GDM1 (cell line): ENCODE data around the gene SERPINA12.
"Not testable (repeated sequence)": the region's sequence is repeated elsewhere in the genome, so short reads cannot be mapped to it uniquely, and the experiment has no call there.

Source experiments
- DNase-seq: peaks from one replicate; lab custom pipeline; 2025; lab: John Stamatoyannopoulos, UW

Gene SERPINA12

GRCh38 chr14:94536836-94537235, 27.6 kb upstream of the SERPINA12 start:
- no peak for DNase-seq

DNA sequence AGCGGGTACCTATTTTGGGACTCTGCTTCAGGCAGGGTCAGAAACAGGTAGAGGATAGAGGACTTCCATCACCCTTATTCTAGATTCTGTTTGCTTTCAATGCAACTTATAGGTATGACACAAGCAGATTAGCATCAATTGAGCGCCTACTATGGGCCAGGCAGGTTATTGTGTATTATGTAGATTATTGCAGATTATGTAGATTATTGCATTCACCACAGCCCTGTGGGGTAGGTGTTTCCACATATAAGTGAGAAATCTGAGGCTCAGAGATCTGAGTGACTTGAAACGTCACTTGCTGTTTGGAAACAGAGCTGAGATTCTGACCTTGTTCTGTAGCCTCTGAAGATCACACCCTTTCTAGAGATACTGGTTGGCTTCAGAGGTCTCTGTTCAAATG, 26.2 kb upstream of the SERPINA12 start:
- DNase-seq = no peak

GRCh38 chr14:94532447-94532846, 23.2 kb upstream of the SERPINA12 start:
- no peak for DNase-seq

- DNase-seq = no peak
These were observed 21.9 kb upstream of the SERPINA12 start for GRCh38 chr14:94531187-94531586.

- DNase-seq = no peak
These were observed 14.8 kb upstream of the SERPINA12 start for GRCh38 chr14:94524093-94524492.

DNA sequence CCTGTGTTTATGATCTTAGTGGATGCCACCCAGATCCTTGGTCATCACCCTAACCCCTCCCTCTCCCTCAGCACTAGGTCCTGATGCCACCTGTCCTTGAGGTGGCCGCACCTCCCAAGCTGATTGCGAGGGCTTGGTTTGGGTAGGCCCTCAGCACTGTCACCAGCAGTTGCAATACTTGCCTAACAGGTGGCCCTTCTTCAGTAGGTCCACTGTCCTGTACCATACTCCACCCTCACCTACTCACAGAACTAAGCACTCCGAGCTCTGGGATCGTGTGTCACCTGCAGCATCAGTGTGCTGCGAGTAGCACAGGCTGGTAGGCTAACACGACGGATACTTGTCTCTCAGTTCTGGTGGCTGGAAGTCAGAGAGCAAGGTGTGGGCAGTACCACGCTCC, 14.0 kb upstream of the SERPINA12 start:
- DNase-seq = no peak

GRCh38 chr14:94522115-94522724, 13.0 kb upstream of the SERPINA12 start:
- DNase-seq = no peak

- no peak for DNase-seq
These were observed 12.3 kb upstream of the SERPINA12 start for GRCh38 chr14:94521375-94522114.

DNA sequence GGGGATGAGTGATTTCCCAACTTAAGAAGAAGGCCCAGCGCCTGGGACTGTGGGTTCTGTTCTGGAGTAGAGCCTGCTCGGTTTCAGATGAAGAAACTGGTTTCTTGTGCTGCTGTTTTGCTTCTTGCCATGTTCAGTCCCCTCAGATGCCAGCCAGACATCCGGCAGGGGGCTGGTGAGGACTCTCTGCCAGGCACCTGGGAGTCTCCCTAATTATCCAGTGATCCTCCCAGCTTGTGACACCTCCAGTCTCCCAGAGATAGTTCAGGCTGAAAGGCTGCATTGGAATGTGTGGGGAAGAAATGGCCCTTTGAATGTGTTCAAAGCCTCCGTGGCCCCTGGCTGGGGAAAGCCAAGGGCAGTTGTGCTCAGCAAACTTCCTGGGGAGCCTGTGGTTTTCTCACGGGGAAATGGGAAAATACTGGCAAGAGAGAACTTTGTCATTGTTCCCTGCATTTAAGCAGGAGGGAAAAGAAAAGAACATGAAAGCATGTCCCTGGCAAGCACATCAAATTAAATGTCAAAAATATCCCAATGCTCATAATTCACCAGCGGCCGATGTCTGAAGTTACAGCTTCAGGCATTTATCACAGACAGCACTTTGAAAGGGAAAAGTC, 8.5 kb upstream of the SERPINA12 start:
- no peak for DNase-seq

DNA sequence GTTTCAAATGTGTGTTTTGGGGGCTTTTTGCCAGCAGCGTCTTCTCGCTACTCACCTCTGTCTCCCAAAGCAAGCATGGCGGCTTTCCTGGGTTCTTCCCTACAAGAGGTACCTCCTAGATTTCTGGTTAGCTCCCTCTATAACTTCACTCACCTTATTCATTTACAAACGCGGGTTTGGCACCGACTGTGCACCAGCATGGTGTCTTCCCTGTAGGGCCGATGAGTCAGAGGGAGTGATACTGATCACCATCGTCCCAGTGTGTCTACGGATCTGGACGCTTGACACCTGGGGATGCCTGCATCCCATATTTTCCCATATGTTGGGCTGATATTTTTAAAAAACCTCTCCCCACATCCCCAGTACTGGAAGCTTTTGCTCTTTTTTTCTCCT, 8.0 kb upstream of the SERPINA12 start:
- DNase-seq = no peak

DNA sequence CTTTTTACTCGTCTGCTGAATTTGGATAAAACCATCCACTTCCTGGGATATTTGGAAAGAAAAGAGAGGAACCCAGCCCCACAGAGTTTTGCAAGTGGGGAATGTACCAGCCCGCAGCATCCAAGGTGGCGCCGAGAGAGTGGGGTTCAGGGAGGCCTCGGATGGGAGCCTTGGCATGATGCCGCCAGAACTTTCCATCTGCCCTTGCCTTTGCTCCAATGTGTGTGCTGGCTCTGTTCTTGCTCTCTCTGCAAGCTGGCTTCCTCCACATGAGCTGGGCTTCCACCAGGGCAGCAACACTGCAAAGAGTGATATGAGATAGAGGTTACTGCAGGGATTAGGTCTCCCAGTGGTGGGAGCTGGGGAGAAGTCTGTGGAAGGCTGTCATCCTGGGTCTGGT, 6.6 kb upstream of the SERPINA12 start:
- no peak for DNase-seq

DNA sequence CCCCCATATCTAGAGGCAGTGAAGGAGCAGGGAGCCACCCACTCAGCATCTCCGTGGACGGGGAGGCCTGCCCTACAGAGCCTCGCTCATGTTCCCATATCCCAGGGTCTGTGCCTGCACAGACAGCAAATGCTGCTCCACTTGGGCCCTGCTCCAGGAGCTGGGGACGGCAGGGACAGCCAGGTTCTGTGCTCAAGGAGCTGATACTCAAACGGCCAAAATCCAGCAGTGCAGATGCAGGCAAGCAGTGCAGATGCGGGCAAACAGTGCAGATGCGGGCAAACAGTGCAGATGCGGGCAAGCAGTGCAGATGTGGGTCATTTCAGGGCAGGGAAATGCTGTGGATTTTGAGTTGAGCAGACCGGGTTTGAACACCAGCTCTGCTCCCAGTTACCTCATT, 6.2 kb upstream of the SERPINA12 start:
- no peak for DNase-seq

GRCh38 chr14:94514351-94514750, 5.1 kb upstream of the SERPINA12 start:
- no peak for DNase-seq

DNA sequence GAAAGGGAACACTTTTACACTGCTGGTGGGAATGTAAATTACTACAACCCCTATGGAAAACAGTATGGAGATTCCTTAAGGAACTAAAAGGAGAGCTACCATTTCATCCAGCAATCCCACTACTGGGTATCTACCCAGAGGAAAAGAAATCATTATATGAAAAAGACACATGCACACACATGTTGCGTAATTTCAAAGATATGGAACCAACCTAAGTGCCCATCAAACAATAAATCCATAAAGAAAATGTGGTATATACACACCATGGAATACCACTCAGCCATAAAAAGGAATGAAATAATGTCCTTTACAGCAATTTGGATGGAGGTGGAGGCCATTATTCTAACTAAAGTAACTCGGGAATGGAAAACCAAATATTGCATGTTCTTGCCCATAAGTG, 1.2 kb upstream of the SERPINA12 start:
- not testable (repeated sequence) for DNase-seq

GRCh38 chr14:94505641-94506040, 3.6 kb downstream of the SERPINA12 start:
- DNase-seq = no peak

DNA sequence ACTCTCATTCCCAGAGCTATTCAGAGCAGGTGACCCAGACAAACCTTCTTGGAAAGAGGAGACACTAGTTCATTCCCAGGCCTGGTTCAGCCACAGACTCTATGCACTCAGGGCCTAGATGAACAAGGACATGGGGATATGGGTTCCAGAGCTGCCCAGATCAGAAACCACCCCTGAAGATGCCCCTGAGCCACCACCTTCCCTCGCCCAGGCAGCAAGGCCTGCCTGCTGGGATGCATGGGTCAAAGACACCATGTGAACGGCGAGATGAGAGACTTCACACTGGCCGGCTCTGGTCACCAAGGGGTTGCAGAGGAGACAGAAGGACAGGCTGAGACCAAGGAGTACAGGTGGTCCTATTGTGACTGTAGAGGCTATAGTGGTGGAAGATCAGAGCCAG, 4.1 kb downstream of the SERPINA12 start:
- no peak for DNase-seq

DNA sequence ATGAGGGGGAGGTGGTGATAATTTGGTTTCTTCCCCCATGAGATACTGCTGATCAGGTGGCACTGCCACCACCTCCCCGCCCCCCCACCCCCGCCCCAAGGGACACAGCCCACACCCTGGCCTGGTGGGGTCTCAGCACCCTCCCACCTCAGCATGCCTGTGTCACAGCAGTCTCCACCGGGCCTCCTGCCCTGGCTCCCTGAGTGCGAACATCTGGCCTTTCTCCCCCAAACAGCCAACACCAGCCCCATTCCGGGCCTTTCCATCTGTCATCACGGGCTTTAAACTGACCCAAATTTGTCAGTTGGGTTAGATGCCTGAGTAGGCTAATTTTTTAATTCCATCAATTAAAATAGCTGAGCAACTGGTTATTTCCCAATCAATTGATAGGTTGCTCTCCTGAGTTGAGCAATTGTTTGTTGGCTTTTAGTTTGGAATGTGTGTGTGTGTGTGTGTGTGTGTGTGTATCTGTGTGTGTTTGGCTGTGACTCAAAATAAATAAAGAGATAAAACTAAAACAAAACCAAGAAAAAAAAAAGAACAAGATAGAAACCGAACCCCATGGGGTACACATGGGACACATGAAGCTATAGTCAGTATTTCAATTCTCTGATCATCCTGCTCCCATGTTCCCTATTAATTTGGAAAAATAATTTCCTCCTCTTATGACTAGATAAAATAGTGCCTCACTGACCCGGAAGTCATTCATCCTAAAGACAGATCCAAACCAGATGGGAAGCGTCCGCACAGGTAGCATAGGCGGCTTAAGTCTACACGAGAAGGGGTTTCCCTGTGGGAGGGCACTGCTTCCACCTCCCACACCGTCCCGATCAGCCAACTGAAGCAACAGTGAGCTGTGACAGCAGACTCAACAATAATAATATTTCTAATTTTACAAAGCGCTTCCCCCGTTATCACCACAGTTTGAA, 7.4 kb downstream of the SERPINA12 start:
- DNase-seq = no peak

- DNase-seq = no peak
These were observed 9.0 kb downstream of the SERPINA12 start for GRCh38 chr14:94500264-94500663.

DNA sequence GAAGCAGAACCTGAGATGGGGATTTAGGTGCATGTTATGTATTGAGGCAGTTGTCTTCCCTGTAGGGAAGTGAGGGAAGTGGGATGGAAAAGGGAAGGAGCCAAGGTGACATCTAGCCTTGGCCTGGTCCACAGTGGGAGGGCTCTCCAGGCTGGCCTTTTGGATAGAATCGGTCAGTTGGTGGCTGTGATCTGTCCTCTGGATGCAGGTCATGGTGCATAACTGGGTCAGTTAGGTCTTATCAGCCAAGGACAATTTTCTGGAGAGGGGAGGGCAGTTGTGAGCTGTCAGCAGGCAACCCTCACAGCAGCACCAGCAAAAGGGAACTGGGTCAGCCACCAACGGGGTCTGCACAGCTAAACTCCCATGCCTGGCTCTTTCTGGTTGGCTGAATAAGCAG, 9.6 kb downstream of the SERPINA12 start:
- DNase-seq = no peak

DNA sequence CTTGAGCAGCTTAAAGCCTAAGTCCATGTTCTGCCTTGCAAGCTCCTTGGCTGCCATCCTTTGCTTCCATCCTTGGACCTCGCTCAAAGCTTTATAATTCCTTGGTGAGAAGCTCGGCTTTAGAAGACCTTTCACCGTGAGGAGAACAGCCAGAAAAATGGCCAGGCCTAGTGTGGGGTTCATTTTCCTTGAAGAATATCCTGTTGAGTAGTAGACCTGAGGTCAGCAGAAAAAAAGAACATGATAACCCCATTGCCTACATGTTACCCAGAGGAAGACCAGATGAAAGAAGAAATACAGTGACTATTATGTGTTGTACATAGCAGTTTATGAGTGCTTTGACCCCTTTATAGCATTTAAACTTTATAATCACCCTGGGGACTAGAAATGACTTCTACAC, 11.1 kb downstream of the SERPINA12 start:
- DNase-seq = no peak

DNA sequence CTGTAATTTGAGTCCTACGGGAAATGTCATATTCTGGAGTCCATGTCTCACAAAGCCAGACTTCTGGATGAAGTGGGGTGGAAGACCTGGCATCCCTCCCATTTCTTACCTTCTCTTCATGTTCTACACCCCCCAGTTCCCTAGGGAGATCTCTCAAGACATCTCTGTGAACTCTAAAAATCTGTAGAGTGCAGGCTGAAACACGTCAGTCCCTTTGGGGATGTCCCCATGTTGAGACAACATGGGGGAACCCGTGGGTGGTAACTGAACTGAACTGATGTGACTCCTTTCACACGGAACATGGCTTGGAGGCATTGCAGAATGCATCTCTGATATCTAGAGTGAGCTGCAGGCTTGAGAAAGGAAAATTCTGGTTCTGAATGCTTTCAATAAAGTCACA, 15.2 kb downstream of the SERPINA12 start:
- no peak for DNase-seq

DNA sequence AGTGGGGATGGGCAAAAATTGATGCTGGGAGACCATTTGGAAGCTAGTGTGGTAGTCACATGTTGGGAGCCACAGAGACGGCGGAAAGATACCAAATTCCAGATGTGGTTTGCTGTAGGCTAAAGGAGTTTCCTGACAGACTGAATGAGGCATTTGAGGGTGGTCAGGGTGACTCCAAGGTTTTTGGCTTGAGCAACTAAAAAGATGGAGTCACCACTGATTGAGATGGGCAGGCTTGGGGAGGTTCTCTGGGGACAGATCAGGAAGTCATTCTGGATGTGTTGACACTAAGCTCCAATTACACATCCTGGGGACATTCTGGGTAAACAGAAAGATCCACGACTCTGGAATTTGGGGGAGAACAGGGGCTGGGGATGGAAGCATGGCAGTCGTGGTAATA, 17.8 kb downstream of the SERPINA12 start:
- DNase-seq = no peak
